ENCODE measurements around the gene ADGRV1.

GRCh38 chr5:90545511-90545910 lies 13.1 kb upstream of the ADGRV1 start:
- TF ChIP-seq EZH2 (IDR thresholded peaks at IDR 0.05; ENCODE audit: borderline replicate concordance, low read depth, low read length, severe bottlenecking): no peak
- TF ChIP-seq, protein P1, sequence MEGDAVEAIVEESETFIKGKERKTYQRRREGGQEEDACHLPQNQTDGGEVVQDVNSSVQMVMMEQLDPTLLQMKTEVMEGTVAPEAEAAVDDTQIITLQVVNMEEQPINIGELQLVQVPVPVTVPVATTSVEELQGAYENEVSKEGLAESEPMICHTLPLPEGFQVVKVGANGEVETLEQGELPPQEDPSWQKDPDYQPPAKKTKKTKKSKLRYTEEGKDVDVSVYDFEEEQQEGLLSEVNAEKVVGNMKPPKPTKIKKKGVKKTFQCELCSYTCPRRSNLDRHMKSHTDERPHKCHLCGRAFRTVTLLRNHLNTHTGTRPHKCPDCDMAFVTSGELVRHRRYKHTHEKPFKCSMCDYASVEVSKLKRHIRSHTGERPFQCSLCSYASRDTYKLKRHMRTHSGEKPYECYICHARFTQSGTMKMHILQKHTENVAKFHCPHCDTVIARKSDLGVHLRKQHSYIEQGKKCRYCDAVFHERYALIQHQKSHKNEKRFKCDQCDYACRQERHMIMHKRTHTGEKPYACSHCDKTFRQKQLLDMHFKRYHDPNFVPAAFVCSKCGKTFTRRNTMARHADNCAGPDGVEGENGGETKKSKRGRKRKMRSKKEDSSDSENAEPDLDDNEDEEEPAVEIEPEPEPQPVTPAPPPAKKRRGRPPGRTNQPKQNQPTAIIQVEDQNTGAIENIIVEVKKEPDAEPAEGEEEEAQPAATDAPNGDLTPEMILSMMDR (IDR thresholded peaks at IDR 0.05; ENCODE audit: borderline replicate concordance, extremely low read depth, low read length, poor library complexity, severe bottlenecking): no peak

Data from DND-41 (cell line).